GM18502 (cell line): ENCODE measurements around the gene PTPRS.
"Not testable (repeated sequence)": the region's sequence is repeated elsewhere in the genome, so short reads cannot be mapped to it uniquely, and the experiment has no call there.

Source experiments
- ATAC-seq: cut with Tn5 transposase; IDR thresholded peaks from one replicate; pipeline ENCODE4 v1.9.1; 2021; ENCODE audit warnings: mild to moderate bottlenecking; ENCODE audit not compliant: unreplicated experiment, poor library complexity

The PTPRS gene

GRCh38 chr19:5334824-5335500, 5.7 kb downstream of the PTPRS start:
- ATAC-seq, result no peak

- no peak for ATAC-seq
These were observed 6.3 kb downstream of the PTPRS start for GRCh38 chr19:5334366-5334739.

GRCh38 chr19:5333581-5334365, 6.8 kb downstream of the PTPRS start:
- ATAC-seq, result no peak

DNA sequence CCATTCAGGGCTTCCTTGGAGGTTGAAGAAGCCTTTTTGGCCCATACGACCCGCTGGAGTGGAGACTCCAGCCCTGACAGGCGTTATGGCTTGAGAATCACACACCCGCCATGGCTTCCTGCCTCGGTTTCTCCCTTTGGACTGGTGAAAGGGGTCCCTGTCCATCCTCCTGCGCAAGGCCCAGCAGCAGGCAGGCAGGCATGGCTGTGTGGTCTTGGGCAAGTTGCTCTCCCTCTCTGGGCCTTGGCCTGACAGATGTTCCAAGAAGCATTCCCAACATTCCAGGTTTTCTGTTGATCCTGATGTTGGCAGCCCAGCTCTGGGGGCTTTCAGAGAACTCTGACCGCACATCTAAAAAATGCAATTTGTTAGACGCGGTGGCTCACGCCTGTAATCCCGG, 8.1 kb downstream of the PTPRS start:
- ATAC-seq, result no peak

DNA sequence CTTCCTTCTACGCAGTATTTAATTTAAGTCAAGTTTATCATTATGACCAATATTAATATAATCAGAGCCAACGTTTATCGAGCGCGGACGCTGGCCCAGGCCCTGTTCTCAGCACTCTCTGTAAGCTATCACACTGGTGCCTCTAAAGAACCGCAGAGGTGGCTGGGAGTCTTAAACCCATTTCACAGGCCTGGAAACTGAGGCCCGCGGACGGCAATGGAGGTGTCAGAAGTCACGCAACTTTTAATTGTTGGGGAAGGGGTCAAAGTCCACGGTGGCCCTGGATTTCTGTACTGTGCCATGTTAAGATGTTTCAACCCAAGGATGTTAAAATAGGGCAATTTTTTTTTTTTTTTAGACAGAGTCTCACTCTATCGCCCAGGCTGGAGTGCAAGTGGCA, 8.8 kb downstream of the PTPRS start:
- ATAC-seq, result no peak

DNA sequence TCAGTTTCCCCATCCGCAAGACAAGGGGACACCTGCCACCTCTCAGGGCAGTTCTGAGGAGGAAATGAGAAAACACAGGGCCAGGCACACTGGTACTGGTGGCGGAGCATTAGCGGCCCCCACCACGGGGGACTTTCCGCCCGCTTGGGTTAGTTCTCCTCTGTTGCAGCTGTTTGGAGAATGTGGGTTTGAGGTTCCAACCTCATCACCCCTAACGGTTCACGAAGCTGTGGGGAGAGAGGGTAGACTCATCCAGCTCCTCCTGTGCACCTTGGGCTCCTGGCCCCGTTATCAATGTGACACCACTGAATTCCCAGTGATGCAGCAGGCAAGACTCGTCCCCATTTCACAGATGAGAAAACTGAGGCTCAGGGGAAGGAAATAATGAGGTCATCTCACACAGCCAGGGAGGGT, 10.3 kb downstream of the PTPRS start:
- no peak for ATAC-seq

DNA sequence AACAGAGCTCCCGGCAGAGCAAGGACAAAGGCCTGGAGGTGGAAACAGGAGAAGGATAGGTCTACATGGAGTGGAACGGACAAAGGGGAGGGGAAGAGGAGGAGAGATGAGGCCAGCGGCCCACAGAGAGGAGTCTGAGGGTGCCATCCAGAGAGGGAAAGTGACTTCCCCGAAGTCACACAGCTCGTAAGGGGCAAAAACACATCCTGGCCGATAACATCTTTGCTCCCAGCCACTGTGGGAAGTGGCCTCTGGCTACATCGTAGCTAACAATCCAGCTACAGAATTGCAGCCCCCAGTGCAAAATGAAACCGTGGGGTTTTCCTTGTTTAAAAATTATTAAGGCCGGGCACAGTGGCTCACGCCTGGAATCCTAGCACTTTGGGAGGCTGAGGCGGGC, 11.5 kb downstream of the PTPRS start:
- ATAC-seq, result no peak

GRCh38 chr19:5328407-5328806, 12.2 kb downstream of the PTPRS start:
- not testable (repeated sequence) for ATAC-seq

- no peak for ATAC-seq
These were observed 13.5 kb downstream of the PTPRS start for GRCh38 chr19:5326986-5327623.

DNA sequence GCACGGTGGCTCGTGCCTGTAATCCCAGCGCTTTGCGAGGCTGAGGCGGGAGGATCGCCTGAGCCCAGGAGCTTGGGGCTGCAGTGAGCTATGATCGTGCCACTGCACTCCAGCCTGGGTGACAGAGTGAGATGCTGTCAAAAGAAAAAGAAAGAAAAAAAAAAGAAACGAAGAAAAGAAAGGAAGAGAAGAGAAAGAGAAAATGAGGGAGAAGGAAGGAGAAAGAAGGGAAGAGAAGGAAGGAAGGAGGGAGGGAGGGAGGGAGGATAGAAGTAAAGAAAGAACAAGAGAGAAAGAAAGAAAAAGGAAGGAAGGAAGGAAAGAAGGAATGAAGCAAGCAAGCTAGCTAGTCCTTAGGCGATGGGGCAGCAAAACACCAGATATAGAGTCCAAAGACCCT, 14.1 kb downstream of the PTPRS start:
- no peak for ATAC-seq

GRCh38 chr19:5324947-5325346, 15.7 kb downstream of the PTPRS start:
- no peak for ATAC-seq

- ATAC-seq, result no peak
These were observed 17.2 kb downstream of the PTPRS start for GRCh38 chr19:5323475-5323811.

GRCh38 chr19:5321851-5322681, 18.5 kb downstream of the PTPRS start:
- ATAC-seq, result peak; percentile 68

- ATAC-seq, result no peak
These were observed 19.5 kb downstream of the PTPRS start for GRCh38 chr19:5321066-5321642.

GRCh38 chr19:5319516-5319915, 21.1 kb downstream of the PTPRS start:
- ATAC-seq, result no peak

DNA sequence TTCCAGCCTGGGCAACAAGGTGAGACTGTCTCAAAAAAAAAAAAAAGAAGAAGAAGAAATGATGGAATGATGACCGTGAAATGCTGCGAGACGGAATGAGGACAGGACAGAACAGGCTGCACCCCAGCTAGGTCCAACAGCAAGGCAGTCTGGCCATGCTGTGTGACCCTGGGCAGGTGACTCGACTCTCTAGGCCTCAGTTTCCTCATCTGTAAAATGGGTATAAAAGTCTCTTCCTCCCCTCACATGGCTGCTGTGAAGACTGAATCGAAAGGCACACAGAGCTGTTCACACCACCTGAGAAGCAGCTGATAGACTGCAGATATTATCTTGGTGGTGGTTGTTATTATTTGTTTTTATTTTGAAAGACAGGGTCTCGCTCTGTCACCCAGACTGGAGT, 22.3 kb downstream of the PTPRS start:
- ATAC-seq, result no peak

GRCh38 chr19:5317321-5317720, 23.3 kb downstream of the PTPRS start:
- no peak for ATAC-seq

GRCh38 chr19:5316138-5316537, 24.5 kb downstream of the PTPRS start:
- no peak for ATAC-seq

DNA sequence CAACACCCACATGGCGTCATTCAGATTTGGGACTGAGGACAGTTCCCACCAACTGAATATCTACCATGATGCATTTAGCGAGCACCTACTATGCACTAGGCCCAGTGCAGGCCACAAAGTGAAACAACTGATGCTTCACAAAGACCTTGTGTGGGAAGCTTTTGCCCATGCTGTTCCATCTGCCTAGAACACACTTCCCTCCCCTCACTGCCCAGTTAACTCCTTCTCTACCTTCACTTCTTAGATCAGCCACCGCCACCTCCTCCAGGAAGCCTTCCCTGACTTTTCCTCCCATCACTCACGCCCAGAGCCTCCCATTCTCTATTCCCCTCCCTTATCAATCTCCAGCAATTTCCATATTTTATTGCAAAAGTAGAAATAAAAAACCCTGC, 25.7 kb downstream of the PTPRS start:
- ATAC-seq, result no peak
